ENCODE results near the gene CNIH2. TPM values are rescaled to one million over a fixed set of nuclear protein-coding genes. Genes with fewer than 3 reads are reported as not detected.

CNIH2 gene
- total RNA-seq, 1 donor from 2014 or later, result 12.2 TPM

DNA sequence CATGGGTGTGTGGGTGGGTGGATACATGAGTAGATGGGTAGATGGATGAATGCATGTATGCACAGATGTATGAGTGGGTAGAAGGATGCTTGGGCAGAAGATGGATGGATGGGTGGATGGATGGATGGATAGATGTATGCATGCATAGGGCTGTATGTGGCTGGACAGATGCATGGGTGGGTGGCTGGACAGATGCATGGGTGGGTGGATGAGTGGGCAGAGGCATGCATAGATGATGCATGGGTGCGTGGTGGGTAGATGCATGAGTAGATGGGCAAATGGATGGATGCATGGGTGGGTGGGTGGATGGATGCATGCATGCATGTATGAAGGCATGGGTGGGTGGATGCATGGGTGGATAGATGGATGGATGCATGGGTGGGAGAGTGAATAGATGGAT, 45.7 kb downstream of the CNIH2 start:
- Mint-ChIP-seq H3K27ac (ENCODE audit: unreplicated experiment) (no peak overlapping the region), H3K36me3 (ENCODE audit: low read depth, unreplicated experiment) (peaks cover 6% of the 10 kb centered on the region), H3K9me3 (ENCODE audit: unreplicated experiment) (peaks cover 13% of the 10 kb centered on the region), H3K27me3 (ENCODE audit: low read depth, unreplicated experiment) (no peaks in the 10 kb centered on the region), H3K4me3 (ENCODE audit: unreplicated experiment) (no peak overlapping the region), H3K4me1 (ENCODE audit: low read depth, unreplicated experiment) (peaks cover 45% of the 10 kb centered on the region)
- H3K4me2 ChIP-seq (ENCODE audit: low read length), result no peak overlapping the region
- H3K9ac ChIP-seq (ENCODE audit: low read length), result no peak overlapping the region
- H3K9me3 ChIP-seq (ENCODE audit: insufficient read depth, low read depth, low read length), result no peaks in the 10 kb centered on the region
- TF ChIP-seq EZH2 (IDR thresholded peaks at IDR 0.05; ENCODE audit: insufficient read depth, low read length), result no peak
- TF ChIP-seq, protein P1, sequence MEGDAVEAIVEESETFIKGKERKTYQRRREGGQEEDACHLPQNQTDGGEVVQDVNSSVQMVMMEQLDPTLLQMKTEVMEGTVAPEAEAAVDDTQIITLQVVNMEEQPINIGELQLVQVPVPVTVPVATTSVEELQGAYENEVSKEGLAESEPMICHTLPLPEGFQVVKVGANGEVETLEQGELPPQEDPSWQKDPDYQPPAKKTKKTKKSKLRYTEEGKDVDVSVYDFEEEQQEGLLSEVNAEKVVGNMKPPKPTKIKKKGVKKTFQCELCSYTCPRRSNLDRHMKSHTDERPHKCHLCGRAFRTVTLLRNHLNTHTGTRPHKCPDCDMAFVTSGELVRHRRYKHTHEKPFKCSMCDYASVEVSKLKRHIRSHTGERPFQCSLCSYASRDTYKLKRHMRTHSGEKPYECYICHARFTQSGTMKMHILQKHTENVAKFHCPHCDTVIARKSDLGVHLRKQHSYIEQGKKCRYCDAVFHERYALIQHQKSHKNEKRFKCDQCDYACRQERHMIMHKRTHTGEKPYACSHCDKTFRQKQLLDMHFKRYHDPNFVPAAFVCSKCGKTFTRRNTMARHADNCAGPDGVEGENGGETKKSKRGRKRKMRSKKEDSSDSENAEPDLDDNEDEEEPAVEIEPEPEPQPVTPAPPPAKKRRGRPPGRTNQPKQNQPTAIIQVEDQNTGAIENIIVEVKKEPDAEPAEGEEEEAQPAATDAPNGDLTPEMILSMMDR (IDR thresholded peaks at IDR 0.05; ENCODE audit: insufficient read depth, low read depth, low read length), result no peak
- no peak overlapping the region for H3K27ac ChIP-seq (ENCODE audit: low read depth, low read length)
- H3K36me3 ChIP-seq (ENCODE audit: insufficient read depth, low read length), result no peaks in the 10 kb centered on the region
- no peak for DNase-seq (ENCODE audit: low read depth)
- H3K79me2 ChIP-seq (ENCODE audit: insufficient read depth, low read length), result no peaks in the 10 kb centered on the region
- no peaks in the 10 kb centered on the region for H3K27me3 ChIP-seq (ENCODE audit: insufficient read depth, low read length)
- no peak overlapping the region for H2AFZ ChIP-seq (ENCODE audit: low read depth, low read length)
- no peak for FAIRE-seq
- peaks cover 47% of the 10 kb centered on the region for H3K4me1 ChIP-seq (ENCODE audit: insufficient read depth, low read length)
- H3K4me3 ChIP-seq (ENCODE audit: insufficient read depth, low read depth, low read length), result no peak overlapping the region
- no peaks in the 10 kb centered on the region for H4K20me1 ChIP-seq (ENCODE audit: insufficient read depth, low read length)

DNA sequence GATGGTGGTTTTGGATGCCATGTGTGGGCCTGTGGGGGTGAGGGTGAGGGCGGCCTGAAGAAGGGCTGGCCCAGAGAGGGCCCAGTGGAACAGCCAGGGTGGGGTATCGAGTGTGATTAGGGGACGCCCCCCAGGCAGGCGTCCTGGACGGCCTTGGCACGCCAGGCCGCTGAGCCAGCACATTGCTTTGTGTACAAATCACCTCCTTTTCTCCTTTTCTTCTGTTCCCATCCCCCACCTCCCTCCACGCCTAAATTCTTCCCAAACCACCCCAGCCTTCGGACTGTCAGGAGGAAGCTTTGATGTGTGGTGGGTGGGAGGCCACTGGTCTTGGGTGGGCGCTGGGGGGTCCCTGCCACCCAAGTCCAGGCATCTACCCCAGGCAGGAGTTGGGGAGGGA, 46.7 kb downstream of the CNIH2 start:
- Histone ChIP-seq H3K27me3 (ENCODE audit: insufficient read depth, low read length) (no peaks in the 10 kb centered on the region), H3K4me2 (ENCODE audit: low read length) (peak overlapping the region; percentile 39), H4K20me1 (ENCODE audit: insufficient read depth, low read length) (no peaks in the 10 kb centered on the region), H3K4me3 (ENCODE audit: insufficient read depth, low read depth, low read length) (no peak overlapping the region), H3K27ac (ENCODE audit: low read depth, low read length) (peak overlapping the region; percentile 32), H3K9ac (ENCODE audit: low read length) (no peak overlapping the region), H3K79me2 (ENCODE audit: insufficient read depth, low read length) (no peaks in the 10 kb centered on the region), H2AFZ (ENCODE audit: low read depth, low read length) (no peak overlapping the region), H3K4me1 (ENCODE audit: insufficient read depth, low read length) (peaks cover 46% of the 10 kb centered on the region), H3K36me3 (ENCODE audit: insufficient read depth, low read length) (no peaks in the 10 kb centered on the region), H3K9me3 (ENCODE audit: insufficient read depth, low read depth, low read length) (no peaks in the 10 kb centered on the region)
- H3K4me1 Mint-ChIP-seq (ENCODE audit: low read depth, unreplicated experiment), result peaks cover 39% of the 10 kb centered on the region
- no peaks in the 10 kb centered on the region for H3K27me3 Mint-ChIP-seq (ENCODE audit: low read depth, unreplicated experiment)
- DNase-seq (ENCODE audit: low read depth) (no peak), FAIRE-seq (no peak)
- peaks cover 7% of the 10 kb centered on the region for H3K9me3 Mint-ChIP-seq (ENCODE audit: unreplicated experiment)
- peaks cover 2% of the 10 kb centered on the region for H3K36me3 Mint-ChIP-seq (ENCODE audit: low read depth, unreplicated experiment)
- peak overlapping the region; percentile 72 for H3K27ac Mint-ChIP-seq (ENCODE audit: unreplicated experiment)
- TF ChIP-seq, protein P1 (IDR thresholded peaks at IDR 0.05; ENCODE audit: insufficient read depth, low read depth, low read length), result no peak
- no peak for TF ChIP-seq EZH2 (IDR thresholded peaks at IDR 0.05; ENCODE audit: insufficient read depth, low read length)
- no peak overlapping the region for H3K4me3 Mint-ChIP-seq (ENCODE audit: unreplicated experiment)

DNA sequence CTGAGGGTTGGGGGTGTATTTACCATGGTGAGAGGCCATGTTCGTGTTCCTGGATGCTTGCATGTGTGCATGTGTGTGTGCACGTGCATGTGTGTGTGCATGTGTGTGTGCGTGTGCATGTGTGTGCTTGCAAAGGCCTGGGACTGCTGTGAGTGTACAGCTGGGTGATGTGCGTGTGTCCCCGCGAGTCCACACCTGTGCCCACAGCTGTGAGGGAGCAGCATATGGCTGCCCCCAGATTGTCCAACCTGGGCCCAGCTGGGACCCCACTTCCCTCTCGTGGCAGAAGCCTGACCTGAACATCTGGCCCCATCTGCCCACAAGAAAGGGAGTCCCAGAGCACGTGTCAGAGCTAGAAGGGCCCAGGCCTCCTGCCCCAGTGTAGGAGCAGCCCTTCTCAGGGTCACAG, 47.3 kb downstream of the CNIH2 start:
- TF ChIP-seq, protein P1 (IDR thresholded peaks at IDR 0.05; ENCODE audit: insufficient read depth, low read depth, low read length), result no peak
- Histone ChIP-seq H3K27me3 (ENCODE audit: insufficient read depth, low read length) (no peaks in the 10 kb centered on the region), H3K4me2 (ENCODE audit: low read length) (peak overlapping the region; percentile 39), H3K36me3 (ENCODE audit: insufficient read depth, low read length) (no peaks in the 10 kb centered on the region), H3K9me3 (ENCODE audit: insufficient read depth, low read depth, low read length) (no peaks in the 10 kb centered on the region), H3K27ac (ENCODE audit: low read depth, low read length) (peak overlapping the region; percentile 32), H2AFZ (ENCODE audit: low read depth, low read length) (no peak overlapping the region), H3K9ac (ENCODE audit: low read length) (no peak overlapping the region), H3K4me3 (ENCODE audit: insufficient read depth, low read depth, low read length) (no peak overlapping the region), H4K20me1 (ENCODE audit: insufficient read depth, low read length) (no peaks in the 10 kb centered on the region), H3K79me2 (ENCODE audit: insufficient read depth, low read length) (no peaks in the 10 kb centered on the region), H3K4me1 (ENCODE audit: insufficient read depth, low read length) (peaks cover 46% of the 10 kb centered on the region)
- DNase-seq (ENCODE audit: low read depth), result no peak
- Mint-ChIP-seq H3K4me3 (ENCODE audit: unreplicated experiment) (no peak overlapping the region), H3K9me3 (ENCODE audit: unreplicated experiment) (peaks cover 4% of the 10 kb centered on the region), H3K36me3 (ENCODE audit: low read depth, unreplicated experiment) (no peaks in the 10 kb centered on the region), H3K27me3 (ENCODE audit: low read depth, unreplicated experiment) (no peaks in the 10 kb centered on the region), H3K27ac (ENCODE audit: unreplicated experiment) (peak overlapping the region; percentile 24), H3K4me1 (ENCODE audit: low read depth, unreplicated experiment) (peaks cover 39% of the 10 kb centered on the region)
- FAIRE-seq, result no peak
